ENCODE data around the gene PDE4D. TPM values are rescaled to one million over a fixed set of nuclear protein-coding genes. Genes with fewer than 3 reads are reported as not detected.

PDE4D gene
- total and polyA plus RNA-seq, 2 of the 4 experiments (the other 2 are of a cell fraction) = 1.4 to 7.9 TPM

- no peak overlapping the region for H3K18ac ChIP-seq (ENCODE audit: low read depth, low read length)
- H2AK9ac ChIP-seq (replicated peaks; ENCODE audit: low read depth, low read length, poor library complexity) = no peak overlapping the region
- H2BK20ac ChIP-seq (ENCODE audit: low read depth, low read length) = no peak overlapping the region
- dilution Hi-C loops (cut with HindIII; ENCODE audit: low sequenced_read_pairs, unreplicated experiment) (no loop called here), in situ Hi-C loops (cut with MboI; ENCODE audit: low sequenced_read_pairs) (no loop called here), intact Hi-C loops (cut with micrococcal nuclease) (no loop called here)
- ChIA-PET POLR2A (ENCODE audit: unreplicated experiment) (no interaction called here), CTCF (interaction anchor here (1.8 kb wide), 1 partner anchor 15 kb away, joined by 5 read pairs; no protein-coding TSS in a partner anchor)
- H3K9me1 ChIP-seq (ENCODE audit: insufficient read depth, low read length) = no peaks in the 10 kb centered on the region
- H3K23ac ChIP-seq (ENCODE audit: low read depth, low read length) = no peak overlapping the region
- H2BK5ac ChIP-seq (ENCODE audit: low read depth, low read length, poor library complexity, severe bottlenecking) = no peak overlapping the region
- no peak overlapping the region for H3K27ac ChIP-seq (ENCODE audit: insufficient read depth, low read length)
- no peak overlapping the region for H4K5ac ChIP-seq (ENCODE audit: low read depth, low read length)
- H3K56ac ChIP-seq (ENCODE audit: extremely low read depth, insufficient read depth, low read length) = no peak overlapping the region
- no peak overlapping the region for H2AK5ac ChIP-seq (ENCODE audit: low read depth, low read length)
- TF ChIP-seq RCOR1 (IDR thresholded peaks at IDR 0.05; ENCODE audit: insufficient replicate concordance, low read length) = no peak
- no peak for TF ChIP-seq SMC3 (IDR thresholded peaks at IDR 0.05; ENCODE audit: low read depth, low read length)
- no peak for TF ChIP-seq MAZ (IDR thresholded peaks at IDR 0.05; ENCODE audit: borderline replicate concordance, low read depth, low read length)
- TF ChIP-seq MAFK (IDR thresholded peaks at IDR 0.05; ENCODE audit: low read depth, low read length) = no peak
- TF ChIP-seq POLR2A (IDR thresholded peaks at IDR 0.05; ENCODE audit: low read depth, low read length) = no peak
- no peak for TF ChIP-seq MXI1 (IDR thresholded peaks at IDR 0.05; ENCODE audit: borderline replicate concordance, low read depth, low read length)
- TF ChIP-seq RAD21 (IDR thresholded peaks at IDR 0.05; ENCODE audit: low read length) = no peak
- TF ChIP-seq BHLHE40 (IDR thresholded peaks at IDR 0.05; ENCODE audit: low read depth, low read length) = no peak
- no peak for TF ChIP-seq RFX5 (IDR thresholded peaks at IDR 0.05; ENCODE audit: low read depth, low read length)
- no peak for TF ChIP-seq CTCF (conservative IDR thresholded peaks at IDR 0.05; ENCODE audit: low read depth, low read length)
- no peak for TF ChIP-seq CHD1 (IDR thresholded peaks at IDR 0.05; ENCODE audit: low read depth, low read length)
- TF ChIP-seq FOS (IDR thresholded peaks at IDR 0.05; ENCODE audit: low read depth, low read length) = no peak
- DNase-seq (no peak), ATAC-seq (ENCODE audit: low read depth) (no peak)
- no peak overlapping the region for H3K4me3 ChIP-seq (ENCODE audit: insufficient read depth, low read depth, low read length)
- no peak overlapping the region for H2BK15ac ChIP-seq (ENCODE audit: low read depth, low read length)
- H3K27me3 ChIP-seq (ENCODE audit: control insufficient read depth, insufficient read depth, low read length) = peaks cover 3% of the 10 kb centered on the region
- no peak overlapping the region for H2AFZ ChIP-seq (replicated peaks; ENCODE audit: low read length, poor library complexity)
- H3K14ac ChIP-seq (replicated peaks; ENCODE audit: low read depth, low read length) = no peak overlapping the region
- H3K4ac ChIP-seq (ENCODE audit: low read depth, low read length) = no peak overlapping the region
- WGBS, 2 experiments (ENCODE audit: extremely low coverage in 2 of 2, insufficient read length in 1 of 2) = no CpG with 5 or more reads among the region's 3 CpGs
- no peak overlapping the region for H3K9ac ChIP-seq (ENCODE audit: low read depth, low read length)
- H3K36me3 ChIP-seq (ENCODE audit: control insufficient read depth, insufficient read depth, low read length) = peaks cover 9% of the 10 kb centered on the region
- no peak overlapping the region for H4K8ac ChIP-seq (ENCODE audit: low read depth in 2 of 2, low read length in 2 of 2)
- no peaks in the 10 kb centered on the region for H3K4me1 ChIP-seq (ENCODE audit: control insufficient read depth, insufficient read depth, low read length)
- no peaks in the 10 kb centered on the region for H4K20me1 ChIP-seq (ENCODE audit: insufficient read depth, low read length)
- H4K91ac ChIP-seq (ENCODE audit: insufficient read depth, low read depth, low read length) = no peak overlapping the region
- H3K9me3 ChIP-seq (ENCODE audit: control insufficient read depth, insufficient read depth, low read length) = no peaks in the 10 kb centered on the region
- H3K79me1 ChIP-seq (ENCODE audit: low read depth in 1 of 2, low read length in 2 of 2) = no peaks in the 10 kb centered on the region
- H3K4me2 ChIP-seq (ENCODE audit: low read depth, low read length) = no peak overlapping the region
- no TSS peak for BruUV-seq (replicated peaks)
- no peak overlapping the region for H2BK120ac ChIP-seq (ENCODE audit: low read depth, low read length)
Measured at GRCh38 chr5:58969253-58969652, 924.3 kb downstream of the PDE4D start.

Measured in IMR-90 (cell line).